Heart left ventricle (tissue), 16 donors: ENCODE data around the gene BNC2. TPM values are rescaled to one million over a fixed set of nuclear protein-coding genes. Genes with fewer than 3 reads are reported as not detected.

Source experiments
- ATAC-seq, 4 donors: fragments of 200-7000 bp; cut with Tn5 transposase; one replicate each; pipeline ENCODE4 v1.9.1; 2020 to 2022; ENCODE audit warnings: moderate library complexity in 4 of 4, mild to moderate bottlenecking in 3 of 4, moderate number of reproducible peaks in 1 of 4
- DNase-seq, 5 donors: peaks; one replicate each; pipeline ENCODE4 v3.0.0-alpha.2; 2020
- H3K27ac ChIP-seq, 12 donors: fragments of 200-600 bp; sonication (generic) in 4 of 12; one replicate each; pipeline versions ENCODE4 v1.5.0 to v1.8.0; 2016 to 2022; ENCODE audit warnings: mild to moderate bottlenecking in 2 of 12
- H3K27me3 ChIP-seq, 9 donors: fragments of 200-600 bp; sonication (generic) in 2 of 9; one replicate each; pipeline versions ENCODE4 v1.5.1 to v1.8.0; 2016 to 2022; ENCODE audit warnings: mild to moderate bottlenecking in 3 of 9
- H3K36me3 ChIP-seq, 9 donors: fragments of 200-600 bp; sonication (generic) in 2 of 9; one replicate each; pipeline versions ENCODE4 v1.5.0 to v1.8.0; 2018 to 2022; ENCODE audit warnings: mild to moderate bottlenecking in 2 of 9
- H3K4me1 ChIP-seq, 12 donors: fragments of 200-600 bp; sonication (generic) in 4 of 12; one replicate each; pipeline versions ENCODE4 v1.5.0 to v1.8.0; 2016 to 2022; ENCODE audit warnings: mild to moderate bottlenecking in 3 of 12
- H3K4me3 ChIP-seq, 12 donors: fragments of 200-600 bp; sonication (generic) in 4 of 12; one replicate each; pipeline versions ENCODE4 v1.5.0 to v1.8.0; 2017 to 2022; ENCODE audit warnings: mild to moderate bottlenecking in 9 of 12, moderate library complexity in 4 of 12
- H3K9me3 ChIP-seq, 12 donors: fragments of 200-600 bp; sonication (generic) in 4 of 12; one replicate each; pipeline versions ENCODE4 v1.5.0 to v1.8.0; 2016 to 2022; ENCODE audit warnings: mild to moderate bottlenecking in 1 of 12
- CTCF ChIP-seq, 12 donors: fragments of 200-600 bp; sonication (generic) in 4 of 12; IDR thresholded peaks; one replicate each; pipeline versions ENCODE4 v1.5.0 to v1.8.0; 2018 to 2022; ENCODE audit warnings: antibody characterized with exemption in 12 of 12, mild to moderate bottlenecking in 5 of 12
- POLR2A ChIP-seq, 2 donors: fragments of 450-650 bp; IDR thresholded peaks; one replicate each; pipeline ENCODE4 v1.6.1; 2017; ENCODE audit warnings: antibody characterized with exemption in 2 of 2, mild to moderate bottlenecking in 2 of 2, moderate library complexity in 2 of 2
- WGBS, 4 donors: extraction: QIAGEN DNeasy Blood & Tissue Kit in 2 of 4; methylation state at CpG; one replicate each; pipeline versions ENCODE4 v1.1.5 to v1.1.7; 2013 to 2018; 5-methylcytosine and 5-hydroxymethylcytosine counted together
- intact Hi-C, 10 donors: fragments of 100-400 bp; cut with DNase I; formaldehyde crosslinking; loops; one replicate each; pipeline versions ENCODE4 v1.11.1 to v1.14.2; 2022
- polyA plus RNA-seq, 2 donors: library from polyadenylated mRNA; stranded (reverse); fragments of 200-250 nt; gene quantifications; one replicate each; pipeline ENCODE4 v1.2.3, GENCODE V29; 2013
- total RNA-seq, 9 donors: library from RNA; depleted of rRNA in 2 of 9; stranded (reverse); fragments of >200 nt in 2 of 9; fragmentation: NEBNext Ultra II Directional in 3 of 9; extraction: Animal tissue kit (Norgen Biotek cat#: 25700) in 3 of 9; gene quantifications; one replicate each; pipeline versions ENCODE4 v1.1.0 to v1.2.4, GENCODE V29; 2016 to 2023
- donor health status: ischemic (EF 13 %, LVEDD 7.1; RV severe dilation, severe dysfunction).
- donor health status: healthy with polysubstance abuse.
- donor health status: DM: no; HTN: yes; CAD: no.
- donor health status: DM: no; HTN: no; CAD: no.
- donor health status: ischemic (EF 25% LVEDD 6.9; RV normal size, moderate dysfunction).
- donor health status: ischemic (EF 25% LVEDD 5.7; RV mildly dilated, moderate dysfunction).
- donor health status: healthy.
- donor health status: DM: yes; HTN: yes; CAD: no.
- donor health status: ischemic (EF 35%, LVEDD 5.7; RV mildly dilated, moderate dysfunction).
- donor health status: nonischemic (EF 11% LVEDD 7.7; RV severe dilation, severe dysfunction).
- donor health status: DM: yes; HTN: yes; CAD: no.
- donor health status: PGD.
- donor health status: ischemic (EF 29% LVEDD 5.4; RV normal size, mild dysfunction).
- donor health status: nonischemic (EF 23%, LVEDD 6.1; RV moderate dilation, normal function).

The BNC2 gene
- total and polyA plus RNA-seq, 11 donors = 0.38 to 27.1 (median 3.8) TPM

- intact Hi-C loops = no loop called here
Observed at GRCh38 chr9:16449076-16449730, 421.3 kb downstream of the BNC2 start.

GRCh38 chr9:16447946-16448345 lies 422.5 kb downstream of the BNC2 start:
- WGBS, 4 donors = 87 to 94% (median 90%) methylated on average over 3 of the region's 3 CpGs
- no peak overlapping the region for H3K27ac ChIP-seq

More at GRCh38 chr9:16449076-16449730, 421.3 kb downstream of the BNC2 start:
- 68 to 71% (median 68%) methylated on average over 10 of the region's 10 CpGs for WGBS, 4 donors
- peaks cover 0 to 7% (median 0%) of the 10 kb centered on the region in 9 donors for H3K27me3 ChIP-seq
- no peaks in the 10 kb centered on the region for H3K36me3 ChIP-seq
- TF ChIP-seq CTCF (IDR thresholded peaks at IDR 0.05) = no peak
- no peak for TF ChIP-seq POLR2A (IDR thresholded peaks at IDR 0.05)
- no peak overlapping the region for H3K4me3 ChIP-seq
- no peak overlapping the region for H3K27ac ChIP-seq
- no peak for ATAC-seq
- peaks cover 0 to 3% (median 0%) of the 10 kb centered on the region in 12 donors for H3K4me1 ChIP-seq
- no peak for DNase-seq
- H3K9me3 ChIP-seq = no peaks in the 10 kb centered on the region

GRCh38 chr9:16446636-16447035 lies 423.8 kb downstream of the BNC2 start:
- Histone ChIP-seq H3K4me1 (peaks cover 0 to 3% (median 0%) of the 10 kb centered on the region in 12 donors), H3K27me3 (no peaks in the 10 kb centered on the region), H3K9me3 (no peaks in the 10 kb centered on the region), H3K36me3 (no peaks in the 10 kb centered on the region), H3K4me3 (no peak overlapping the region), H3K27ac (no peak overlapping the region)
- no peak for ATAC-seq
- no peak for TF ChIP-seq CTCF (IDR thresholded peaks at IDR 0.05)
- TF ChIP-seq POLR2A (IDR thresholded peaks at IDR 0.05) = no peak
- intact Hi-C loops = no loop called here
- DNase-seq = no peak
- WGBS, 4 donors = 88 to 94% (median 92%) methylated on average over 2 of the region's 2 CpGs

More at GRCh38 chr9:16447946-16448345, 422.5 kb downstream of the BNC2 start:
- peaks cover 0 to 5% (median 0%) of the 10 kb centered on the region in 9 donors for H3K27me3 ChIP-seq
- no peaks in the 10 kb centered on the region for H3K9me3 ChIP-seq
- H3K4me1 ChIP-seq = peaks cover 0 to 3% (median 0%) of the 10 kb centered on the region in 12 donors
- H3K36me3 ChIP-seq = no peaks in the 10 kb centered on the region
- DNase-seq = no peak
- H3K4me3 ChIP-seq = no peak overlapping the region
- no peak for TF ChIP-seq CTCF (IDR thresholded peaks at IDR 0.05)
- TF ChIP-seq POLR2A (IDR thresholded peaks at IDR 0.05) = no peak
- ATAC-seq = no peak
- intact Hi-C loops = no loop called here

GRCh38 chr9:16445141-16445920 lies 425.1 kb downstream of the BNC2 start:
- Histone ChIP-seq H3K27me3 (no peaks in the 10 kb centered on the region), H3K27ac (no peak overlapping the region), H3K36me3 (no peaks in the 10 kb centered on the region), H3K4me1 (peaks cover 0 to 3% (median 0%) of the 10 kb centered on the region in 12 donors), H3K4me3 (no peak overlapping the region), H3K9me3 (no peaks in the 10 kb centered on the region)
- ATAC-seq = peak in 1 of 4 donors; percentile 44
- intact Hi-C loops = no loop called here
- TF ChIP-seq POLR2A (IDR thresholded peaks at IDR 0.05) (no peak), CTCF (IDR thresholded peaks at IDR 0.05) (no peak)
- WGBS, 4 donors = 75 to 83% (median 80%) methylated on average over 7 of the region's 7 CpGs
- no peak for DNase-seq
